H9 (cell line): ENCODE measurements around the gene FCER1G. TPM values are rescaled to one million over a fixed set of nuclear protein-coding genes. Genes with fewer than 3 reads are reported as not detected.

ENCODE experiments used
- DNase-seq: peaks from one replicate; pipeline ENCODE4 v3.0.0-alpha.2; 2017
- H2AFZ ChIP-seq: one replicate; pipeline ENCODE4 v1.6.1; 2013; ENCODE audit warnings: mild to moderate bottlenecking, low read length, control low read depth, moderate library complexity
- H2AK5ac ChIP-seq: 2 replicates; pipeline ENCODE4 v1.6.1; 2013; ENCODE audit warnings: low read length, control low read depth, mixed read lengths; ENCODE audit not compliant: insufficient read length
- H2BK120ac ChIP-seq: one replicate; pipeline ENCODE4 v1.6.1; 2013; ENCODE audit warnings: low read depth, mild to moderate bottlenecking, low read length, control low read depth, inconsistent platforms; ENCODE audit not compliant: poor library complexity, severe bottlenecking
- H2BK12ac ChIP-seq: 2 replicates; pipeline ENCODE4 v1.6.1; 2013; ENCODE audit warnings: low read length, control low read depth, mixed read lengths, low read depth; ENCODE audit not compliant: insufficient read length
- H2BK15ac ChIP-seq: 2 replicates; pipeline ENCODE4 v1.6.1; 2013; ENCODE audit warnings: low read depth, low read length, control low read depth
- H2BK20ac ChIP-seq: one replicate; pipeline ENCODE4 v1.6.1; 2013; ENCODE audit warnings: low read depth, mild to moderate bottlenecking, low read length, control low read depth, inconsistent platforms; ENCODE audit not compliant: poor library complexity, severe bottlenecking
- H2BK5ac ChIP-seq: 2 replicates; pipeline ENCODE4 v1.6.1; 2013; ENCODE audit warnings: low read length, control low read depth, mixed read lengths; ENCODE audit not compliant: insufficient read length
- H3K14ac ChIP-seq: 2 replicates; pipeline ENCODE4 v1.6.1; 2013; ENCODE audit warnings: low read length, control low read depth; ENCODE audit not compliant: insufficient read depth
- H3K18ac ChIP-seq: 2 replicates; pipeline ENCODE4 v1.6.1; 2013; ENCODE audit warnings: low read depth, mild to moderate bottlenecking, mixed read lengths, low read length, control low read depth; ENCODE audit not compliant: insufficient read length
- H3K23ac ChIP-seq: 2 replicates; pipeline ENCODE4 v1.6.1; 2013; ENCODE audit warnings: low read length, control low read depth, mixed read lengths, low read depth; ENCODE audit not compliant: insufficient read length
- H3K23me2 ChIP-seq: 2 replicates; pipeline ENCODE4 v1.6.1; 2013; ENCODE audit warnings: low read depth, mild to moderate bottlenecking, mixed read lengths, low read length, control low read depth; ENCODE audit not compliant: insufficient read length, poor library complexity, severe bottlenecking
- H3K27ac ChIP-seq: 2 replicates; pipeline ENCODE4 v1.5.1; 2013; ENCODE audit warnings: low read length, control low read depth, mixed read lengths, low read depth; ENCODE audit not compliant: insufficient read length
- H3K27me3 ChIP-seq: 2 replicates; pipeline ENCODE4 v1.6.1; 2013; ENCODE audit warnings: low read length, control low read depth, inconsistent platforms; ENCODE audit not compliant: insufficient read depth
- H3K4ac ChIP-seq: 2 replicates; pipeline ENCODE4 v1.6.1; 2013; ENCODE audit warnings: low read depth, mild to moderate bottlenecking, control low read depth, inconsistent platforms, low read length, moderate library complexity
- H3K4me1 ChIP-seq: 2 replicates; pipeline ENCODE4 v1.6.1; 2013; ENCODE audit warnings: low read length, control low read depth, inconsistent platforms; ENCODE audit not compliant: insufficient read depth
- H3K4me2 ChIP-seq: 2 replicates; pipeline ENCODE4 v1.6.1; 2013; ENCODE audit warnings: low read length, control low read depth, mixed read lengths; ENCODE audit not compliant: insufficient read length, insufficient read depth
- H3K56ac ChIP-seq: 2 replicates; pipeline ENCODE4 v1.6.1; 2013; ENCODE audit warnings: low read depth, mild to moderate bottlenecking, mixed read lengths, low read length, control low read depth; ENCODE audit not compliant: insufficient read length
- H3K79me1 ChIP-seq: 2 replicates; pipeline ENCODE4 v1.6.1; 2013; ENCODE audit warnings: low read depth, mild to moderate bottlenecking, moderate library complexity, low read length, control low read depth, inconsistent platforms; ENCODE audit not compliant: insufficient read depth, poor library complexity, severe bottlenecking
- H3K79me2 ChIP-seq: 2 replicates; pipeline ENCODE4 v1.6.1; 2013; ENCODE audit warnings: low read length, control low read depth, inconsistent platforms; ENCODE audit not compliant: insufficient read depth
- H3K9ac ChIP-seq: 2 replicates; pipeline ENCODE4 v1.6.1; 2013; ENCODE audit warnings: low read length, control low read depth, mixed read lengths; ENCODE audit not compliant: insufficient read length; ENCODE audit errors: extremely low read depth
- H3K9me3 ChIP-seq: one replicate; pipeline ENCODE4 v1.6.1; 2013; ENCODE audit warnings: low read depth, low read length, inconsistent platforms; ENCODE audit not compliant: control insufficient read depth
- H3T11ph ChIP-seq: one replicate; pipeline ENCODE4 v1.6.1; 2013; ENCODE audit warnings: mild to moderate bottlenecking, low read length, control low read depth, inconsistent platforms
- H4K20me1 ChIP-seq: one replicate; pipeline ENCODE4 v1.6.1; 2013; ENCODE audit not compliant: control insufficient read depth, insufficient read length, insufficient read depth
- H4K5ac ChIP-seq: 2 replicates; pipeline ENCODE4 v1.6.1; 2013; ENCODE audit warnings: low read depth, mild to moderate bottlenecking, mixed read lengths, low read length, control low read depth; ENCODE audit not compliant: insufficient read length
- H4K8ac ChIP-seq: replicated peaks from 2 replicates; pipeline ENCODE4 v1.6.1; 2013; ENCODE audit warnings: low read length, control low read depth, mixed read lengths, low read depth; ENCODE audit not compliant: insufficient read length
- H4K91ac ChIP-seq: 2 replicates; pipeline ENCODE4 v1.6.1; 2013; ENCODE audit warnings: low read depth, mild to moderate bottlenecking, moderate library complexity, mixed read lengths, low read length, control low read depth; ENCODE audit not compliant: insufficient read length
- H3K27ac Mint-ChIP-seq, 3 experiments: 2 replicates in 2 of 3; 3 replicates in 1 of 3; pipeline ENCODE4 v1.8.0; 2020 to 2021; ENCODE audit warnings: mixed read lengths in 3 of 3, mild to moderate bottlenecking in 1 of 3, moderate library complexity in 1 of 3
- H3K27me3 Mint-ChIP-seq: 2 replicates; pipeline ENCODE4 v1.8.0; 2021; ENCODE audit warnings: low read depth, mild to moderate bottlenecking, moderate library complexity, mixed read lengths
- H3K36me3 Mint-ChIP-seq, 3 experiments: 2 replicates in 2 of 3; 3 replicates in 1 of 3; pipeline ENCODE4 v1.8.0; 2020 to 2021; ENCODE audit warnings: low read depth in 3 of 3, mixed read lengths in 3 of 3; ENCODE audit not compliant: insufficient read depth in 1 of 3
- H3K4me1 Mint-ChIP-seq, 2 experiments: 2 replicates each; pipeline ENCODE4 v1.8.0; 2020; ENCODE audit warnings: mixed read lengths in 2 of 2
- H3K4me3 Mint-ChIP-seq, 2 experiments: 2 replicates in 1 of 2; 3 replicates in 1 of 2; pipeline ENCODE4 v1.8.0; 2020 to 2021; ENCODE audit warnings: mild to moderate bottlenecking in 2 of 2, mixed read lengths in 2 of 2, moderate library complexity in 1 of 2
- H3K9me3 Mint-ChIP-seq, 2 experiments: 2 replicates in 1 of 2; 3 replicates in 1 of 2; pipeline ENCODE4 v1.8.0; 2020; ENCODE audit warnings: mild to moderate bottlenecking in 2 of 2, mixed read lengths in 2 of 2, moderate library complexity in 1 of 2
- WGBS: extraction: QIAGEN DNeasy Blood & Tissue Kit; methylation state at CpG from one replicate; pipeline ENCODE4 v1.1.7; 2013; ENCODE audit warnings: missing lambda C conversion rate, low lambda C conversion rate, mixed read lengths; ENCODE audit not compliant: insufficient read length; ENCODE audit errors: extremely low coverage; 5-methylcytosine and 5-hydroxymethylcytosine counted together
- total RNA-seq: library from RNA; stranded (reverse); gene quantifications from 2 replicates; pipeline ENCODE4 v1.2.1, GENCODE V29; 2021
- TF ChIP-seq, protein P1 (sequence below): fragments of 200-600 bp; sonication (generic); conservative IDR thresholded peaks from 3 replicates; pipeline ENCODE4 v1.8.0; 2021; ENCODE audit warnings: antibody characterized with exemption, mild to moderate bottlenecking

Gene FCER1G
- total RNA-seq, 1 experiment from 2014 or later, result 0.90 TPM

DNA sequence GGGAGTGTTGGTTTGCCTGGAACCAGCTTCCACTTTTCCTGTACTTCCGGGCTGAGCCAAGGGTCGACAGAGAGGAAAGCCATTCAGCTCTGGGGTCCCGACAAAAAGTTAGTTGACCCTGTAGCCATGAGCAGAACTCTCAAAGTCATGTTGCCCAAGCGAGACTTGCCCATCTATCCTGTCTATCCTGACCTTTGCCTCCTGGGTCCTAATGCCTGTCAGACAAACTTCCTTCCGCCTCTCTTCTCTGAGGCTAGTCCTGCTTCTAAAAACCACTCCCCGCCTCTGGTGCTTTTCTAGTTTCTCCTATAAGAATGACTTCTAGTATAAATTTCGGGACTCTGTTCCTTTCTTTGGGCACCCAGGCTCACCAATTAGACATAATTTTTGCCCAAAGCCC lies 35.7 kb downstream of the FCER1G start:
- H3K4me1 ChIP-seq, result no peaks in the 10 kb centered on the region
- H3K79me2 ChIP-seq, result no peaks in the 10 kb centered on the region
- no peak overlapping the region for H3K9ac ChIP-seq
- no peak overlapping the region for H2BK20ac ChIP-seq
- H2AFZ ChIP-seq, result no peak overlapping the region
- no peak overlapping the region for H2BK5ac ChIP-seq
- no peaks in the 10 kb centered on the region for H4K20me1 ChIP-seq
- no peaks in the 10 kb centered on the region for H3K27me3 ChIP-seq
- H3K27ac Mint-ChIP-seq, result no peak overlapping the region
- TF ChIP-seq, protein P1, sequence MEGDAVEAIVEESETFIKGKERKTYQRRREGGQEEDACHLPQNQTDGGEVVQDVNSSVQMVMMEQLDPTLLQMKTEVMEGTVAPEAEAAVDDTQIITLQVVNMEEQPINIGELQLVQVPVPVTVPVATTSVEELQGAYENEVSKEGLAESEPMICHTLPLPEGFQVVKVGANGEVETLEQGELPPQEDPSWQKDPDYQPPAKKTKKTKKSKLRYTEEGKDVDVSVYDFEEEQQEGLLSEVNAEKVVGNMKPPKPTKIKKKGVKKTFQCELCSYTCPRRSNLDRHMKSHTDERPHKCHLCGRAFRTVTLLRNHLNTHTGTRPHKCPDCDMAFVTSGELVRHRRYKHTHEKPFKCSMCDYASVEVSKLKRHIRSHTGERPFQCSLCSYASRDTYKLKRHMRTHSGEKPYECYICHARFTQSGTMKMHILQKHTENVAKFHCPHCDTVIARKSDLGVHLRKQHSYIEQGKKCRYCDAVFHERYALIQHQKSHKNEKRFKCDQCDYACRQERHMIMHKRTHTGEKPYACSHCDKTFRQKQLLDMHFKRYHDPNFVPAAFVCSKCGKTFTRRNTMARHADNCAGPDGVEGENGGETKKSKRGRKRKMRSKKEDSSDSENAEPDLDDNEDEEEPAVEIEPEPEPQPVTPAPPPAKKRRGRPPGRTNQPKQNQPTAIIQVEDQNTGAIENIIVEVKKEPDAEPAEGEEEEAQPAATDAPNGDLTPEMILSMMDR, result no peak
- DNase-seq, result no peak
- H3K79me1 ChIP-seq, result no peaks in the 10 kb centered on the region
- peaks cover 0 to 5% (median 4%) of the 10 kb centered on the region in 3 experiments; a peak in 2 of 7 replicates for H3K36me3 Mint-ChIP-seq
- no peak overlapping the region for H2AK5ac ChIP-seq
- no CpG with 5 or more reads among the region's 7 CpGs for WGBS
- no peaks in the 10 kb centered on the region for H3K23me2 ChIP-seq
- H3K14ac ChIP-seq, result no peak overlapping the region
- no peak overlapping the region for H4K5ac ChIP-seq
- H3K4me1 Mint-ChIP-seq, result peaks cover 0 to 5% of the 10 kb centered on the region in 2 experiments; a peak in 3 of 4 replicates
- H2BK12ac ChIP-seq, result no peak overlapping the region
- no peak overlapping the region for H3K4me3 Mint-ChIP-seq
- H3K27me3 Mint-ChIP-seq, result peaks cover 16% of the 10 kb centered on the region
- no peak overlapping the region for H3K18ac ChIP-seq
- no peak overlapping the region for H3K23ac ChIP-seq
- H2BK120ac ChIP-seq, result no peak overlapping the region
- H3K56ac ChIP-seq, result no peak overlapping the region
- no peak overlapping the region for H3K27ac ChIP-seq
- no peak overlapping the region for H3T11ph ChIP-seq
- H3K9me3 ChIP-seq, result no peaks in the 10 kb centered on the region
- H4K8ac ChIP-seq, result no peak overlapping the region
- no peak overlapping the region for H4K91ac ChIP-seq
- H3K9me3 Mint-ChIP-seq, result peaks cover 7 to 8% of the 10 kb centered on the region in 2 experiments; a peak in 4 of 5 replicates
- H3K4me2 ChIP-seq, result no peak overlapping the region
- H3K4ac ChIP-seq, result no peak overlapping the region
- H2BK15ac ChIP-seq, result no peak overlapping the region
